B cell (primary cell): Measurements from ENCODE around the gene NHSL2. TPM values are rescaled to one million over a fixed set of nuclear protein-coding genes. Genes with fewer than 3 reads are reported as not detected.

Experiments
- ATAC-seq: fragments of 200-7000 bp; cut with Tn5 transposase; one replicate; pipeline ENCODE4 v1.10.0; 2021; ENCODE audit warnings: low read depth, mild to moderate bottlenecking, moderate number of reproducible peaks, moderate library complexity
- CTCF ChIA-PET: fragments of 350-600 bp; sonication (Branson Sonifier 250); formaldehyde crosslinking; loops from one replicate; lab custom pipeline; 2021; ENCODE audit warnings: antibody characterized with exemption, inconsistent platforms; lab: Charles Lee
- POLR2A ChIA-PET: fragments of 350-600 bp; sonication (Branson Sonifier 250); formaldehyde crosslinking; loops from one replicate; lab custom pipeline; 2021; ENCODE audit warnings: antibody characterized with exemption; lab: Charles Lee
- DNase-seq: peaks from one replicate; pipeline ENCODE4 v3.0.0; 2013
- H2AFZ ChIP-seq: 2 replicates; pipeline ENCODE4 v1.6.1; 2012; ENCODE audit warnings: mild to moderate bottlenecking, low read depth, low read length; ENCODE audit not compliant: insufficient read depth, poor library complexity, severe bottlenecking
- H3K27ac ChIP-seq, 2 donors: 1 replicate in 1 of 2; 2 replicates in 1 of 2; pipeline ENCODE4 v1.5.1; 2012 to 2013; ENCODE audit warnings: low read length in 2 of 2, mild to moderate bottlenecking in 2 of 2, moderate library complexity in 1 of 2
- H3K27me3 ChIP-seq, 4 experiments: fragments of 200-600 bp in 1 of 4; sonication (generic) in 1 of 4; replicated peaks in 1 of 4; 1 replicate in 2 of 4; 2 replicates in 2 of 4; pipeline versions ENCODE4 v1.6.1 to v1.7.0; 2013 to 2016; ENCODE audit warnings: low read length in 3 of 4, mild to moderate bottlenecking in 2 of 4, mixed read lengths in 1 of 4, moderate library complexity in 1 of 4; ENCODE audit not compliant: insufficient read depth in 4 of 4, control insufficient read depth in 3 of 4; ENCODE audit errors: control extremely low read depth in 1 of 4
- H3K36me3 ChIP-seq, 2 experiments: replicated peaks in 1 of 2; 1 replicate in 1 of 2; 2 replicates in 1 of 2; pipeline versions ENCODE4 v1.6.1 to v1.7.1; 2013; ENCODE audit warnings: low read length in 1 of 2; ENCODE audit not compliant: insufficient read depth in 2 of 2, control insufficient read depth in 1 of 2; ENCODE audit errors: control extremely low read depth in 1 of 2, extremely low read depth in 1 of 2
- H3K4me1 ChIP-seq, 2 donors: fragments of 200-600 bp in 1 of 2; sonication (generic) in 1 of 2; 1 replicate in 1 of 2; 2 replicates in 1 of 2; pipeline versions ENCODE4 v1.5.1 to v1.6.1; 2013 to 2017; ENCODE audit warnings: low read length in 2 of 2; ENCODE audit not compliant: control insufficient read depth in 2 of 2, insufficient read depth in 2 of 2
- H3K4me2 ChIP-seq: replicated peaks from 2 replicates; pipeline ENCODE3; 2012; ENCODE audit warnings: mild to moderate bottlenecking, low read depth, low read length; ENCODE audit not compliant: poor library complexity, severe bottlenecking
- H3K4me3 ChIP-seq, 5 experiments: fragments of 200-600 bp in 1 of 5; sonication (generic) in 1 of 5; 1 replicate in 3 of 5; 2 replicates in 2 of 5; pipeline versions ENCODE4 v1.5.1 to v1.7.0; 2011 to 2016; ENCODE audit warnings: low read length in 4 of 5, mild to moderate bottlenecking in 4 of 5, low read depth in 2 of 5, control low read depth in 1 of 5, moderate library complexity in 1 of 5; ENCODE audit not compliant: insufficient read depth in 1 of 5; ENCODE audit errors: control extremely low read depth in 1 of 5, extremely low read depth in 1 of 5
- H3K79me2 ChIP-seq: fragments of 200-600 bp; sonication (generic); one replicate; pipeline ENCODE4 v1.6.0; 2016; ENCODE audit warnings: low read length; ENCODE audit not compliant: control insufficient read depth, insufficient read depth
- H3K9ac ChIP-seq: fragments of 200-600 bp; sonication (generic); 2 replicates; pipeline ENCODE4 v1.6.1; 2017; ENCODE audit warnings: mild to moderate bottlenecking, low read length, moderate library complexity
- H3K9me3 ChIP-seq, 3 donors: one replicate each; pipeline versions ENCODE4 v1.6.1 to v1.7.1; 2013; ENCODE audit warnings: low read length in 2 of 3; ENCODE audit not compliant: control insufficient read depth in 2 of 3, insufficient read depth in 1 of 3; ENCODE audit errors: control extremely low read depth in 1 of 3
- H4K20me1 ChIP-seq: 2 replicates; pipeline ENCODE4 v1.6.0; 2012; ENCODE audit warnings: mild to moderate bottlenecking, low read length; ENCODE audit not compliant: insufficient read depth, control insufficient read depth, poor library complexity, severe bottlenecking
- H3K27ac Mint-ChIP-seq: one replicate; pipeline ENCODE4 v1.8.0; 2021; ENCODE audit warnings: mixed read lengths
- H3K27me3 Mint-ChIP-seq: one replicate; pipeline ENCODE4 v1.8.0; 2021; ENCODE audit warnings: mixed read lengths
- H3K4me1 Mint-ChIP-seq: one replicate; pipeline ENCODE4 v1.8.0; 2021; ENCODE audit warnings: mixed read lengths
- H3K4me3 Mint-ChIP-seq: one replicate; pipeline ENCODE4 v1.8.0; 2021; ENCODE audit warnings: mixed read lengths
- H3K9me3 Mint-ChIP-seq: one replicate; pipeline ENCODE4 v1.8.0; 2022; ENCODE audit warnings: mixed read lengths; ENCODE audit not compliant: insufficient read depth
- EZH2 ChIP-seq: IDR thresholded peaks from 2 replicates; pipeline ENCODE4 v1.6.1; 2012; ENCODE audit warnings: borderline replicate concordance, low read depth, mild to moderate bottlenecking, moderate library complexity, low read length; ENCODE audit not compliant: insufficient read depth, poor library complexity, severe bottlenecking
- WGBS: methylation state at CpG from one replicate; pipeline ENCODE4 v1.1.5; 2013; ENCODE audit warnings: missing lambda C conversion rate; ENCODE audit not compliant: insufficient coverage; 5-methylcytosine and 5-hydroxymethylcytosine counted together
- intact Hi-C: fragments of 100-400 bp; cut with micrococcal nuclease; formaldehyde crosslinking; loops from one replicate; pipeline ENCODE4 v1.10.0; 2022
- polyA plus RNA-seq: library from polyadenylated mRNA; depleted of rRNA; stranded (reverse); fragments of >200 nt; gene quantifications from 2 replicates; pipeline ENCODE4 v1.2.3, GENCODE V29; 2012
- total RNA-seq, 2 donors: library from RNA; stranded (reverse); fragments of 120-200 nt in 1 of 2; gene quantifications; 1 replicate in 1 of 2; 2 replicates in 1 of 2; pipeline versions ENCODE4 v1.2.3 to v1.2.4, GENCODE V29; 2013 to 2022
- TF ChIP-seq, protein P1 (sequence below): fragments of 200-600 bp; IDR thresholded peaks from one replicate; pipeline ENCODE4 v1.8.0; 2022; ENCODE audit warnings: antibody characterized with exemption, mild to moderate bottlenecking

NHSL2 gene
- total and polyA plus RNA-seq, 2 donors (not counting 1 experiment from before 2014, with no cell fraction given): 0.16 to 1.7 TPM

DNA sequence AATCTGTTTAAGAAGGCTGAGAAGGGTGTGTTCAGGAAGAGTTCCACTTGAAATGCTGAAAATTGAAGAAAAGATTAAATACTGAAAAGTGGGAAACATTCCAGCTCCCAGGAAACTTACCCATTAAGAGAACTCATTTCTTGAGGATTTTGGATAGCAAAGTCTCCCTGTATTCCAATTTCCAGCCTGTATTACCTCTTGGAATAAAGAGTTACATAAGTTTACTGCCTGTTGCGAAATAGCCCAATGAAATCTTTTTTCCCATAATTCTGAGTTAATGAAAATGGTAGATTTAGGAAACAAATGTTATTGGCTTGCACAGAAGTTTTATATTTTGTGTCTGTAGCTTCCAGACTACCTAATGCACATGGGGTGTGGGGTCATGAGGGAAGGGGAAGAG lies 12.0 kb downstream of the NHSL2 start:
- no peak overlapping the region for H2AFZ ChIP-seq
- ATAC-seq: no peak
- H3K9me3 ChIP-seq: no peaks in the 10 kb centered on the region
- Mint-ChIP-seq H3K27me3 (peaks cover 1% of the 10 kb centered on the region), H3K9me3 (no peaks in the 10 kb centered on the region), H3K27ac (no peak overlapping the region), H3K4me3 (no peak overlapping the region), H3K4me1 (no peaks in the 10 kb centered on the region)
- no peak for DNase-seq
- no peaks in the 10 kb centered on the region for H4K20me1 ChIP-seq
- intact Hi-C loops: no loop called here
- no peaks in the 10 kb centered on the region for H3K36me3 ChIP-seq
- POLR2A ChIA-PET: no interaction called here
- no peak overlapping the region for H3K9ac ChIP-seq
- no peaks in the 10 kb centered on the region for H3K27me3 ChIP-seq
- CTCF ChIA-PET: no interaction called here
- no CpG with 5 or more reads among the region's 1 CpG for WGBS
- H3K79me2 ChIP-seq: no peaks in the 10 kb centered on the region
- no peaks in the 10 kb centered on the region for H3K4me1 ChIP-seq
- H3K27ac ChIP-seq: no peak overlapping the region
- no peak overlapping the region for H3K4me3 ChIP-seq
- no peak overlapping the region for H3K4me2 ChIP-seq
- TF ChIP-seq, protein P1, sequence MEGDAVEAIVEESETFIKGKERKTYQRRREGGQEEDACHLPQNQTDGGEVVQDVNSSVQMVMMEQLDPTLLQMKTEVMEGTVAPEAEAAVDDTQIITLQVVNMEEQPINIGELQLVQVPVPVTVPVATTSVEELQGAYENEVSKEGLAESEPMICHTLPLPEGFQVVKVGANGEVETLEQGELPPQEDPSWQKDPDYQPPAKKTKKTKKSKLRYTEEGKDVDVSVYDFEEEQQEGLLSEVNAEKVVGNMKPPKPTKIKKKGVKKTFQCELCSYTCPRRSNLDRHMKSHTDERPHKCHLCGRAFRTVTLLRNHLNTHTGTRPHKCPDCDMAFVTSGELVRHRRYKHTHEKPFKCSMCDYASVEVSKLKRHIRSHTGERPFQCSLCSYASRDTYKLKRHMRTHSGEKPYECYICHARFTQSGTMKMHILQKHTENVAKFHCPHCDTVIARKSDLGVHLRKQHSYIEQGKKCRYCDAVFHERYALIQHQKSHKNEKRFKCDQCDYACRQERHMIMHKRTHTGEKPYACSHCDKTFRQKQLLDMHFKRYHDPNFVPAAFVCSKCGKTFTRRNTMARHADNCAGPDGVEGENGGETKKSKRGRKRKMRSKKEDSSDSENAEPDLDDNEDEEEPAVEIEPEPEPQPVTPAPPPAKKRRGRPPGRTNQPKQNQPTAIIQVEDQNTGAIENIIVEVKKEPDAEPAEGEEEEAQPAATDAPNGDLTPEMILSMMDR: no peak
- TF ChIP-seq EZH2: no peak

DNA sequence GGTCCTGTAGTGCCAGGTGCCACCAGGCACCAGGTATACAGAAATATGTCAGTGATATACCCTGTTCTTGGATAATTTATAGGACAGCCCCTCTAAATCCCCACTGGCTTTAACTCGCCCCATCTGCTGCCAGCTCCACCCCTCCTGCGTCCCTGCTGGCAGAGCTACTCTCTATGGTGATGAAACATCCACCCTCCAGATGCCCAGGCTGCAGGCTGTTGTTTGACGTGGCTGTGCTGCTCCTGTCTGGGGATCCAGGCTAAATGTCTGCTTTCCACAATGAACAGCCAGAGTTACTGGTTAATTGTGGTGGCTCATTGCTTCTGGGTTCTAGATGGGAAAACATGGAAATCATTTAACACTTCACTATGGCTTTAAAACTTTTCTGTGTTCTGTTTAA lies 12.9 kb downstream of the NHSL2 start:
- ATAC-seq: no peak
- H3K4me1 Mint-ChIP-seq: no peaks in the 10 kb centered on the region

More for the DNA sequence above, 12.9 kb downstream of the NHSL2 start:
- no peaks in the 10 kb centered on the region for H3K27me3 Mint-ChIP-seq
- Histone ChIP-seq H3K79me2 (no peaks in the 10 kb centered on the region), H4K20me1 (no peaks in the 10 kb centered on the region), H3K4me3 (no peak overlapping the region), H3K36me3 (no peaks in the 10 kb centered on the region), H3K9ac (no peak overlapping the region), H2AFZ (no peak overlapping the region), H3K27me3 (no peaks in the 10 kb centered on the region), H3K27ac (no peak overlapping the region), H3K4me1 (no peaks in the 10 kb centered on the region), H3K9me3 (no peaks in the 10 kb centered on the region), H3K4me2 (no peak overlapping the region)
- no peak for TF ChIP-seq EZH2
- TF ChIP-seq, protein P1: no peak
- DNase-seq: no peak
- H3K9me3 Mint-ChIP-seq: no peaks in the 10 kb centered on the region
- no CpG with 5 or more reads among the region's 3 CpGs for WGBS
- no peak overlapping the region for H3K4me3 Mint-ChIP-seq
- H3K27ac Mint-ChIP-seq: no peak overlapping the region
- ChIA-PET CTCF (no interaction called here), POLR2A (no interaction called here)
- intact Hi-C loops: no loop called here
